ENCODE measurements around the gene PITX1.

PITX1 gene

GRCh38 chr5:135029477-135030122, 4.4 kb downstream of the PITX1 start:
- no peak for DNase-seq (ENCODE audit: low read depth)

GRCh38 chr5:135028791-135029476, 5.1 kb downstream of the PITX1 start:
- DNase-seq (ENCODE audit: low read depth): no peak

GRCh38 chr5:135027697-135028615, 6.1 kb downstream of the PITX1 start:
- no peak for DNase-seq (ENCODE audit: low read depth)

- DNase-seq (ENCODE audit: low read depth): no peak
Observed at GRCh38 chr5:135027266-135027696, 6.7 kb downstream of the PITX1 start.

- no peak for DNase-seq (ENCODE audit: low read depth)
Observed at GRCh38 chr5:135026645-135027265, 7.3 kb downstream of the PITX1 start.

GRCh38 chr5:135025730-135026644, 8.0 kb downstream of the PITX1 start:
- no peak for DNase-seq (ENCODE audit: low read depth)

- DNase-seq (ENCODE audit: low read depth): no peak
Observed at GRCh38 chr5:135024956-135025729, 8.9 kb downstream of the PITX1 start.

GRCh38 chr5:135020111-135020895, 13.7 kb downstream of the PITX1 start:
- no peak for DNase-seq (ENCODE audit: low read depth)

GRCh38 chr5:135019314-135019713, 14.7 kb downstream of the PITX1 start:
- no peak for DNase-seq (ENCODE audit: low read depth)

- no peak for DNase-seq (ENCODE audit: low read depth)
Observed at GRCh38 chr5:135018457-135018856, 15.6 kb downstream of the PITX1 start.

GRCh38 chr5:135016861-135017290, 17.2 kb downstream of the PITX1 start:
- DNase-seq (ENCODE audit: low read depth): no peak

- DNase-seq (ENCODE audit: low read depth): no peak
Observed at GRCh38 chr5:135015942-135016341, 18.1 kb downstream of the PITX1 start.

- no peak for DNase-seq (ENCODE audit: low read depth)
Observed at GRCh38 chr5:135013947-135014570, 20.0 kb downstream of the PITX1 start.

GRCh38 chr5:135013445-135013844, 20.6 kb downstream of the PITX1 start:
- DNase-seq (ENCODE audit: low read depth): no peak

GRCh38 chr5:135012951-135013391, 21.1 kb downstream of the PITX1 start:
- no peak for DNase-seq (ENCODE audit: low read depth)

GRCh38 chr5:135012033-135012588, 21.9 kb downstream of the PITX1 start:
- DNase-seq (ENCODE audit: low read depth): no peak

GRCh38 chr5:135011355-135012032, 22.5 kb downstream of the PITX1 start:
- no peak for DNase-seq (ENCODE audit: low read depth)
